H1 (cell line): ENCODE data around the gene MED16. TPM values are rescaled to one million over a fixed set of nuclear protein-coding genes. Genes with fewer than 3 reads are reported as not detected.

Experiments
- CTCF ChIA-PET: fragments of 300-600 bp; sonication (Branson Sonifier 250); formaldehyde crosslinking; loops from one replicate; lab custom pipeline; 2021; ENCODE audit not compliant: partially characterized antibody; lab: Charles Lee
- POLR2A ChIA-PET: fragments of 300-600 bp; sonication (Branson Sonifier 250); formaldehyde crosslinking; loops from one replicate; lab custom pipeline; 2021; ENCODE audit warnings: inconsistent platforms; ENCODE audit not compliant: partially characterized antibody; lab: Charles Lee
- DNase-seq, 2 experiments: peaks; one replicate each; pipeline versions ENCODE4 v3.0.0 to v3.0.0-alpha.2; 2010 to 2022; ENCODE audit warnings: low spot score in 2 of 2, low read depth in 1 of 2, mixed read lengths in 1 of 2
- FAIRE-seq: peaks from 2 replicates; lab custom pipeline; 2011; peaks lifted over from hg19 to GRCh38; lab: Jason Lieb, UNC
- H2AFZ ChIP-seq: 2 replicates; pipeline ENCODE4 v1.8.1; 2012; ENCODE audit warnings: low read length, inconsistent platforms
- H2AK5ac ChIP-seq: 2 replicates; pipeline ENCODE4 v1.6.1; 2013; ENCODE audit warnings: low read depth, low read length
- H2BK120ac ChIP-seq: replicated peaks from 2 replicates; pipeline ENCODE3; 2013; ENCODE audit warnings: low read depth, low read length, inconsistent platforms
- H2BK12ac ChIP-seq: 2 replicates; pipeline ENCODE4 v1.6.1; 2013; ENCODE audit warnings: low read depth, low read length
- H2BK15ac ChIP-seq: 2 replicates; pipeline ENCODE4 v1.6.1; 2013; ENCODE audit warnings: low read length
- H2BK20ac ChIP-seq: 2 replicates; pipeline ENCODE4 v1.6.1; 2013; ENCODE audit warnings: low read length
- H2BK5ac ChIP-seq: 2 replicates; pipeline ENCODE4 v1.6.1; 2013; ENCODE audit warnings: low read depth, low read length
- H3K14ac ChIP-seq: 2 replicates; pipeline ENCODE4 v1.6.1; 2013; ENCODE audit warnings: inconsistent platforms; ENCODE audit not compliant: insufficient read length
- H3K18ac ChIP-seq: 2 replicates; pipeline ENCODE4 v1.6.1; 2013; ENCODE audit warnings: low read length; ENCODE audit errors: extremely low read depth
- H3K23ac ChIP-seq: 2 replicates; pipeline ENCODE4 v1.6.1; 2013; ENCODE audit warnings: inconsistent platforms; ENCODE audit not compliant: insufficient read length
- H3K23me2 ChIP-seq: 2 replicates; pipeline ENCODE4 v1.6.1; 2013; ENCODE audit warnings: low read depth, low read length
- H3K27ac ChIP-seq: 2 replicates; pipeline ENCODE4 v1.6.1; 2011; ENCODE audit warnings: low read depth, low read length, inconsistent platforms
- H3K27me3 ChIP-seq, 4 experiments: replicated peaks in 1 of 4; 1 replicate in 1 of 4; 2 replicates in 3 of 4; pipeline versions ENCODE4 v1.6.1 to v1.8.1; 2011 to 2013; ENCODE audit warnings: low read length in 3 of 4, mild to moderate bottlenecking in 3 of 4, inconsistent platforms in 2 of 4, mixed read lengths in 2 of 4, moderate library complexity in 1 of 4; ENCODE audit not compliant: control insufficient read depth in 3 of 4, insufficient read depth in 3 of 4; ENCODE audit errors: extremely low read depth in 1 of 4
- H3K36me3 ChIP-seq, 4 experiments: 2 replicates each; pipeline versions ENCODE4 v1.6.1 to v1.8.1; 2011 to 2013; ENCODE audit warnings: mild to moderate bottlenecking in 4 of 4, low read length in 3 of 4, moderate library complexity in 2 of 4, control low read depth in 1 of 4, inconsistent platforms in 1 of 4; ENCODE audit not compliant: insufficient read depth in 4 of 4, control insufficient read depth in 2 of 4
- H3K4ac ChIP-seq: replicated peaks from 2 replicates; pipeline ENCODE3; 2013; ENCODE audit warnings: low read length, low read depth, mixed read lengths, inconsistent platforms; ENCODE audit not compliant: insufficient read length
- H3K4me1 ChIP-seq, 4 experiments: replicated peaks in 1 of 4; 1 replicate in 1 of 4; 2 replicates in 3 of 4; pipeline versions ENCODE4 v1.6.1 to v1.8.1; 2011 to 2013; ENCODE audit warnings: low read length in 3 of 4, inconsistent platforms in 2 of 4, mixed read lengths in 1 of 4; ENCODE audit not compliant: insufficient read depth in 4 of 4, control insufficient read depth in 3 of 4
- H3K4me2 ChIP-seq, 2 experiments: 2 replicates each; pipeline versions ENCODE4 v1.6.1 to v1.8.1; 2011 to 2013; ENCODE audit warnings: low read depth in 2 of 2, low read length in 2 of 2, control low read depth in 1 of 2, inconsistent platforms in 1 of 2, mild to moderate bottlenecking in 1 of 2; ENCODE audit not compliant: insufficient read depth in 1 of 2
- H3K4me3 ChIP-seq, 4 experiments: fragments of 200-600, 300-600 bp in 1 of 4; sonication (generic), shearing (Covaris generic), sonication (Bioruptor Twin) in 1 of 4; 2 replicates each; pipeline versions ENCODE4 v1.5.1 to v1.8.1; 2011 to 2016; ENCODE audit warnings: low read length in 4 of 4, low read depth in 3 of 4, control low read depth in 2 of 4, inconsistent platforms in 2 of 4, mild to moderate bottlenecking in 2 of 4, mixed read lengths in 1 of 4, moderate library complexity in 1 of 4; ENCODE audit not compliant: insufficient read depth in 2 of 4; ENCODE audit errors: extremely low read depth in 1 of 4
- H3K56ac ChIP-seq: replicated peaks from 2 replicates; pipeline ENCODE3; 2013; ENCODE audit warnings: low read depth, mild to moderate bottlenecking, mixed read lengths, low read length, inconsistent platforms; ENCODE audit not compliant: insufficient read length
- H3K79me1 ChIP-seq: 2 replicates; pipeline ENCODE4 v1.6.1; 2013; ENCODE audit warnings: low read depth, low read length, control low read depth
- H3K79me2 ChIP-seq, 2 experiments: 2 replicates each; pipeline versions ENCODE4 v1.6.1 to v1.8.1; 2012 to 2013; ENCODE audit warnings: low read length in 2 of 2, mild to moderate bottlenecking in 2 of 2, inconsistent platforms in 1 of 2; ENCODE audit not compliant: insufficient read depth in 2 of 2, control insufficient read depth in 1 of 2
- H3K9ac ChIP-seq, 4 experiments: replicated peaks in 1 of 4; 1 replicate in 1 of 4; 2 replicates in 3 of 4; pipeline versions ENCODE4 v1.6.1 to v1.8.1; 2011 to 2013; ENCODE audit warnings: low read depth in 3 of 4, low read length in 3 of 4, control low read depth in 2 of 4, mild to moderate bottlenecking in 2 of 4, moderate library complexity in 2 of 4, inconsistent platforms in 1 of 4; ENCODE audit errors: extremely low read depth in 1 of 4
- H3K9me3 ChIP-seq, 2 experiments: 2 replicates each; pipeline versions ENCODE4 v1.6.1 to v1.8.1; 2012 to 2013; ENCODE audit warnings: mild to moderate bottlenecking in 2 of 2, moderate library complexity in 2 of 2, control low read depth in 1 of 2, inconsistent platforms in 1 of 2, low read depth in 1 of 2, low read length in 1 of 2, mixed read lengths in 1 of 2; ENCODE audit not compliant: insufficient read depth in 2 of 2
- H4K20me1 ChIP-seq, 2 experiments: replicated peaks in 1 of 2; 2 replicates each; pipeline versions ENCODE3 to v1.8.1; 2011 to 2013; ENCODE audit warnings: inconsistent platforms in 2 of 2, low read length in 2 of 2, mild to moderate bottlenecking in 1 of 2; ENCODE audit not compliant: insufficient read depth in 2 of 2, control insufficient read depth in 1 of 2
- H4K5ac ChIP-seq: 2 replicates; pipeline ENCODE4 v1.6.1; 2013; ENCODE audit warnings: low read length, low read depth, mixed read lengths, inconsistent platforms; ENCODE audit not compliant: insufficient read length
- H4K8ac ChIP-seq: 2 replicates; pipeline ENCODE4 v1.8.0; 2013; ENCODE audit warnings: mild to moderate bottlenecking, moderate library complexity, low read length, inconsistent platforms; ENCODE audit not compliant: insufficient read depth; ENCODE audit errors: extremely low read depth
- H4K91ac ChIP-seq: replicated peaks from 2 replicates; pipeline ENCODE3; 2013; ENCODE audit warnings: low read length, mixed read lengths, inconsistent platforms; ENCODE audit not compliant: insufficient read length
- KDM4A ChIP-seq: IDR thresholded peaks from one replicate; pipeline ENCODE4 v1.7.1; 2012; ENCODE audit warnings: low read depth, mild to moderate bottlenecking, moderate library complexity, low read length, inconsistent platforms; ENCODE audit not compliant: severe bottlenecking
- RAD21 ChIP-seq, 2 experiments: IDR thresholded peaks in 1 of 2; conservative IDR thresholded peaks in 1 of 2; 2 replicates each; pipeline ENCODE4 v1.6.1; 2011; ENCODE audit warnings: low read depth in 2 of 2, low read length in 2 of 2, improper control_type of control experiment in 1 of 2, inconsistent platforms in 1 of 2, mild to moderate bottlenecking in 1 of 2, moderate library complexity in 1 of 2
- SP4 ChIP-seq: IDR thresholded peaks from 2 replicates; pipeline ENCODE4 v1.6.1; 2012; ENCODE audit warnings: low read length, inconsistent platforms
- YY1 ChIP-seq: IDR thresholded peaks from 2 replicates; pipeline ENCODE4 v1.6.1; 2011; ENCODE audit warnings: low read depth, mild to moderate bottlenecking, low read length
- WGBS, 2 experiments: shearing (Covaris generic) in 1 of 2; methylation state at CpG; one replicate each; pipeline versions ENCODE4 v1.1.6 to v1.1.7; 2013 to 2015; ENCODE audit warnings: low lambda C conversion rate in 2 of 2, mixed read lengths in 2 of 2, inconsistent platforms in 1 of 2, low coverage in 1 of 2, missing lambda C conversion rate in 1 of 2; ENCODE audit not compliant: insufficient replicate concordance in 2 of 2, insufficient coverage in 1 of 2, insufficient read length in 1 of 2; ENCODE audit errors: extremely low coverage in 1 of 2, missing lambda C conversion rate in 1 of 2; 5-methylcytosine and 5-hydroxymethylcytosine counted together
- polyA plus RNA-seq, 7 experiments: library from polyadenylated mRNA; depleted of rRNA in 3 of 7; stranded (reverse) in 5 of 7; unstranded in 2 of 7; fragments of >200 nt in 5 of 7; fragments of 200-250 nt in 2 of 7; gene quantifications; 1 replicate in 5 of 7; 2 replicates in 1 of 7; 4 replicates in 1 of 7; pipeline versions ENCODE4 v1.2.1 to v1.2.3, GENCODE V29; 2011 to 2013; ENCODE audit warnings: missing spikeins in 2 of 7, mixed read lengths in 2 of 7
- total RNA-seq: library from RNA; stranded (reverse); fragmentation: NEBNext Ultra II Directional; extraction: Animal tissue kit (Norgen Biotek cat#: 25700); gene quantifications from 2 replicates; pipeline ENCODE4 v1.2.1, GENCODE V29; 2021
- TF ChIP-seq, protein P1 (sequence below), 3 experiments: IDR thresholded peaks; 1 replicate in 2 of 3; 2 replicates in 1 of 3; pipeline versions ENCODE4 v1.5.1 to v1.6.1; 2011; ENCODE audit warnings: low read length in 3 of 3, mild to moderate bottlenecking in 3 of 3, inconsistent platforms in 2 of 3, low read depth in 1 of 3, moderate library complexity in 1 of 3; ENCODE audit not compliant: insufficient read depth in 1 of 3; ENCODE audit errors: control extremely low read depth in 1 of 3

The MED16 gene
- total and polyA plus RNA-seq, 2 of the 8 experiments (the other 6 are each of a cell fraction or from before 2014, with no cell fraction given) = 51.0 to 67.2 TPM

DNA sequence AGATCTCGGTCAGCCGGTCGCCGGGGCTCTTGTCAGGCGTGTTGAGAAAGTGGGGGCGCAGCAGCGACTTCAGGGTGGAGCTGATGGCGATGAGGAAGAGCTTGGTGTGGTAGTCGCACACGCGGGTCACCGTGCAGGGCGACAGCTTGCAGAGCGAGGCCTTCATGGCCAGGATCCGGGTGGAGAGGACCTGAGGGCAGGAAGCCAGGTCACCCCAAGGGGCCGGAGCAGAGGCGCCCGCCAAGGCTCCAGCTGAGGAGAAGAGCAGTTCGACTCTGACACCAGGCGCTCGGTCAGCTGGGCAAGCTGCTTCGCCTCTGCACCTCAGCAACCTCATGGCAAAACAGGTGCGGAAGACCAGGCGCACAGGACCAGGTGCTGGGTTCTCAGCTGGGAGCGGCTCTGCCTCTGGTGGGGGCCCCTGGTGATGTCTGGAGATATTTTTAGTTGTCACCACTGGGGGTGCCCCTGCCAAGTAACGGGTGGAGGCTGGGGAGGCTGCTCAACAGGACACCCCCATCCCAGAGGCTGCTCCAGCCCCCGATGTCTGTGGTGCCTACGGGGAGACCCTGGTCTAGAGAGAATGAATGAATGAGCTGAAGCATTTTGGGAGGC is 17.6 kb downstream of the MED16 start:
- H3K27ac ChIP-seq = no peak overlapping the region
- H4K5ac ChIP-seq = no peak overlapping the region
- peaks cover 0 to 3% of the 10 kb centered on the region in 2 experiments; a peak in 1 of 4 replicates for H3K9me3 ChIP-seq
- H3K79me1 ChIP-seq = peaks cover 2% of the 10 kb centered on the region; the same call in 1 of the 2 replicates
- ChIA-PET CTCF (interaction anchor here (0.7 to 3.1 kb wide), 17 partner anchors 9 to 205 kb away, joined by 3 to 16 read pairs (median 4); partner anchors contain the start of genes MED16 and RNU6-9), POLR2A (interaction anchor here (0.6 to 11.5 kb wide), 4 partner anchors 12 to 73 kb away, joined by 3 to 82 read pairs (median 5); partner anchors contain the start of genes MED16 and RNU6-9)
- H3K4ac ChIP-seq = no peak overlapping the region
- H3K9ac ChIP-seq = no peak overlapping the region
- H3K18ac ChIP-seq = no peak overlapping the region
- no peak overlapping the region for H2AK5ac ChIP-seq
- H3K23ac ChIP-seq = no peak overlapping the region
- H2BK120ac ChIP-seq = no peak overlapping the region
- H3K36me3 ChIP-seq = peaks cover 0 to 10% (median 0%) of the 10 kb centered on the region in 4 experiments; a peak in 3 of 8 replicates
- no peaks in the 10 kb centered on the region for H3K23me2 ChIP-seq
- TF ChIP-seq SP4 (no peak), YY1 (no peak), KDM4A (no peak), RAD21 (IDR thresholded peaks at IDR 0.05 in 1 of 2, conservative IDR thresholded peaks at IDR 0.05 in 1 of 2; ENCODE audit: low read depth in 2 of 2, low read length in 2 of 2) (peak in 1 of 2 experiments; percentile 16; a peak in 1 of 4 replicates)
- TF ChIP-seq, protein P1, sequence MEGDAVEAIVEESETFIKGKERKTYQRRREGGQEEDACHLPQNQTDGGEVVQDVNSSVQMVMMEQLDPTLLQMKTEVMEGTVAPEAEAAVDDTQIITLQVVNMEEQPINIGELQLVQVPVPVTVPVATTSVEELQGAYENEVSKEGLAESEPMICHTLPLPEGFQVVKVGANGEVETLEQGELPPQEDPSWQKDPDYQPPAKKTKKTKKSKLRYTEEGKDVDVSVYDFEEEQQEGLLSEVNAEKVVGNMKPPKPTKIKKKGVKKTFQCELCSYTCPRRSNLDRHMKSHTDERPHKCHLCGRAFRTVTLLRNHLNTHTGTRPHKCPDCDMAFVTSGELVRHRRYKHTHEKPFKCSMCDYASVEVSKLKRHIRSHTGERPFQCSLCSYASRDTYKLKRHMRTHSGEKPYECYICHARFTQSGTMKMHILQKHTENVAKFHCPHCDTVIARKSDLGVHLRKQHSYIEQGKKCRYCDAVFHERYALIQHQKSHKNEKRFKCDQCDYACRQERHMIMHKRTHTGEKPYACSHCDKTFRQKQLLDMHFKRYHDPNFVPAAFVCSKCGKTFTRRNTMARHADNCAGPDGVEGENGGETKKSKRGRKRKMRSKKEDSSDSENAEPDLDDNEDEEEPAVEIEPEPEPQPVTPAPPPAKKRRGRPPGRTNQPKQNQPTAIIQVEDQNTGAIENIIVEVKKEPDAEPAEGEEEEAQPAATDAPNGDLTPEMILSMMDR (IDR thresholded peaks at IDR 0.05; ENCODE audit: control extremely low read depth in 1 of 3, insufficient read depth in 1 of 3, low read depth in 1 of 3, low read length in 3 of 3) = peak; percentile 27 to 51 (median 29)
- FAIRE-seq (no peak), DNase-seq (no peak)
- H3K4me2 ChIP-seq = no peak overlapping the region
- no peak overlapping the region for H4K91ac ChIP-seq
- H2BK15ac ChIP-seq = no peak overlapping the region
- H3K79me2 ChIP-seq = no peaks in the 10 kb centered on the region
- no peak overlapping the region for H3K4me3 ChIP-seq
- peaks cover 0 to 10% (median 4%) of the 10 kb centered on the region in 4 experiments; a peak in 5 of 7 replicates for H3K4me1 ChIP-seq
- no peaks in the 10 kb centered on the region for H3K27me3 ChIP-seq
- no peak overlapping the region for H2AFZ ChIP-seq
- H3K14ac ChIP-seq = no peak overlapping the region
- no peak overlapping the region for H2BK5ac ChIP-seq
- 96% methylated on average over 28 of the region's 28 CpGs; no CpG with 5 or more reads in 1 of the 2 experiments for WGBS, 2 experiments
- H3K56ac ChIP-seq = no peak overlapping the region
- peaks cover 0 to 5% of the 10 kb centered on the region in 2 experiments for H4K20me1 ChIP-seq
- no peak overlapping the region for H2BK20ac ChIP-seq
- H4K8ac ChIP-seq = no peak overlapping the region
- no peak overlapping the region for H2BK12ac ChIP-seq
